Osteocyte (in vitro differentiated cells): ENCODE data around the gene SEPSECS. TPM values are rescaled to one million over a fixed set of nuclear protein-coding genes. Genes with fewer than 3 reads are reported as not detected.
A peak's percentile ranks its signal among the peaks of the same experiment; 100 is the strongest.

Source experiments
- DNase-seq: peaks from one replicate; pipeline ENCODE4 v3.0.0; 2021; ENCODE audit warnings: mixed read lengths; ENCODE audit not compliant: unreplicated experiment; ENCODE audit errors: extremely low spot score
- H3K27ac Mint-ChIP-seq: one replicate; pipeline ENCODE4 v1.8.0; 2021; ENCODE audit warnings: mild to moderate bottlenecking, mixed read lengths; ENCODE audit not compliant: unreplicated experiment
- H3K27me3 Mint-ChIP-seq: one replicate; pipeline ENCODE4 v1.8.0; 2021; ENCODE audit warnings: mixed read lengths; ENCODE audit not compliant: unreplicated experiment
- H3K36me3 Mint-ChIP-seq: one replicate; pipeline ENCODE4 v1.8.0; 2021; ENCODE audit warnings: mixed read lengths; ENCODE audit not compliant: unreplicated experiment
- H3K4me1 Mint-ChIP-seq: one replicate; pipeline ENCODE4 v1.8.0; 2021; ENCODE audit warnings: mixed read lengths; ENCODE audit not compliant: unreplicated experiment
- H3K4me3 Mint-ChIP-seq: one replicate; pipeline ENCODE4 v1.8.0; 2021; ENCODE audit warnings: mild to moderate bottlenecking, moderate library complexity, mixed read lengths; ENCODE audit not compliant: unreplicated experiment
- H3K9me3 Mint-ChIP-seq: one replicate; pipeline ENCODE4 v1.8.0; 2021; ENCODE audit warnings: mixed read lengths; ENCODE audit not compliant: unreplicated experiment
- CTCF ChIP-seq: fragments of 200-600 bp; sonication (generic); IDR thresholded peaks from 2 replicates; pipeline ENCODE4 v1.5.0; 2021; ENCODE audit warnings: antibody characterized with exemption, mild to moderate bottlenecking, moderate library complexity
- total RNA-seq: library from RNA; stranded (reverse); gene quantifications from 2 replicates; pipeline ENCODE4 v1.2.1, GENCODE V29; 2021

Gene SEPSECS
- total RNA-seq, 1 donor from 2014 or later, result 7.8 TPM

- DNase-seq, result peak; percentile 27
- TF ChIP-seq CTCF, result no peak
- Mint-ChIP-seq H3K27me3 (peaks cover 10% of the 10 kb centered on the region), H3K4me1 (peaks cover 4% of the 10 kb centered on the region), H3K27ac (no peak overlapping the region), H3K4me3 (no peak overlapping the region), H3K9me3 (no peaks in the 10 kb centered on the region), H3K36me3 (no peaks in the 10 kb centered on the region)
Observed at GRCh38 chr4:25100021-25100555, 60.2 kb downstream of the SEPSECS start.

GRCh38 chr4:25098964-25099891, 61.0 kb downstream of the SEPSECS start:
- TF ChIP-seq CTCF, result no peak
- Mint-ChIP-seq H3K4me3 (no peak overlapping the region), H3K27me3 (peaks cover 10% of the 10 kb centered on the region), H3K9me3 (no peaks in the 10 kb centered on the region), H3K4me1 (peaks cover 4% of the 10 kb centered on the region), H3K36me3 (no peaks in the 10 kb centered on the region), H3K27ac (no peak overlapping the region)
- DNase-seq, result no peak

GRCh38 chr4:25096981-25097443, 63.2 kb downstream of the SEPSECS start:
- Mint-ChIP-seq H3K9me3 (peaks cover 8% of the 10 kb centered on the region), H3K36me3 (no peaks in the 10 kb centered on the region), H3K27ac (no peak overlapping the region), H3K27me3 (peaks cover 7% of the 10 kb centered on the region), H3K4me1 (no peaks in the 10 kb centered on the region), H3K4me3 (no peak overlapping the region)
- DNase-seq, result no peak
- no peak for TF ChIP-seq CTCF

GRCh38 chr4:25096251-25096980, 63.8 kb downstream of the SEPSECS start:
- no peaks in the 10 kb centered on the region for H3K36me3 Mint-ChIP-seq
- no peak overlapping the region for H3K27ac Mint-ChIP-seq
- no peak for TF ChIP-seq CTCF
- DNase-seq, result no peak
- no peak overlapping the region for H3K4me3 Mint-ChIP-seq
- H3K9me3 Mint-ChIP-seq, result peaks cover 8% of the 10 kb centered on the region
- no peaks in the 10 kb centered on the region for H3K4me1 Mint-ChIP-seq
- H3K27me3 Mint-ChIP-seq, result peaks cover 7% of the 10 kb centered on the region

GRCh38 chr4:25095837-25096236, 64.4 kb downstream of the SEPSECS start:
- no peak for TF ChIP-seq CTCF
- H3K27me3 Mint-ChIP-seq, result peaks cover 7% of the 10 kb centered on the region
- H3K36me3 Mint-ChIP-seq, result no peaks in the 10 kb centered on the region
- no peak for DNase-seq
- H3K4me3 Mint-ChIP-seq, result no peak overlapping the region
- no peak overlapping the region for H3K27ac Mint-ChIP-seq
- H3K9me3 Mint-ChIP-seq, result peaks cover 8% of the 10 kb centered on the region
- no peaks in the 10 kb centered on the region for H3K4me1 Mint-ChIP-seq
